NCI-H446 treated with DMSO at 0.1 percent for 48 hours (cell line): ENCODE results near the gene IL16.
A peak's percentile ranks its signal among the peaks of the same experiment; 100 is the strongest.
"Not testable (repeated sequence)": the region's sequence is repeated elsewhere in the genome, so short reads cannot be mapped to it uniquely, and the experiment has no call there.

Experiments used
- DNase-seq: peaks from one replicate; lab custom pipeline; 2025; lab: John Stamatoyannopoulos, UW

Gene IL16

DNA sequence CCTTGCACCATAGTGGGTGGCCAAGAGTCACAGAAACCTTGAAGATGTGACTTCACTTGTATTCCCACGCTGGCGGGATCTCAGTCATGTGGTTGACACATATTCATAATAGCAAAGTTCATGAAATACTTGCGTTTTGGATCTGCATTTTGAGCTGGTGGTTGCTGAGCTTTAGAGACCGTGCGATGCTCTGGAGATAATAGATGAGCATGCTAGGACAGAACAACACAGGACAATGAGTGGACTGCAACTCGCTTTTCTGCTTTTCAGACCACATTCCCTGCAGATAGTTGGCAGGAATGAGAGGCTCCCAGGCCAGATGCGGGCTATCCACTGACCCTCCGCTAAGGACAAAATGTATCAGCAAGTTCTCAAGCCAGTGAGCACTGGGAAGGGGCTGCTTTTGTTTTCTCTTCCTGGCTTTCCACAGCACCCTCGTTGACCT lies 141.1 kb downstream of the IL16 start:
- DNase-seq = no peak

DNA sequence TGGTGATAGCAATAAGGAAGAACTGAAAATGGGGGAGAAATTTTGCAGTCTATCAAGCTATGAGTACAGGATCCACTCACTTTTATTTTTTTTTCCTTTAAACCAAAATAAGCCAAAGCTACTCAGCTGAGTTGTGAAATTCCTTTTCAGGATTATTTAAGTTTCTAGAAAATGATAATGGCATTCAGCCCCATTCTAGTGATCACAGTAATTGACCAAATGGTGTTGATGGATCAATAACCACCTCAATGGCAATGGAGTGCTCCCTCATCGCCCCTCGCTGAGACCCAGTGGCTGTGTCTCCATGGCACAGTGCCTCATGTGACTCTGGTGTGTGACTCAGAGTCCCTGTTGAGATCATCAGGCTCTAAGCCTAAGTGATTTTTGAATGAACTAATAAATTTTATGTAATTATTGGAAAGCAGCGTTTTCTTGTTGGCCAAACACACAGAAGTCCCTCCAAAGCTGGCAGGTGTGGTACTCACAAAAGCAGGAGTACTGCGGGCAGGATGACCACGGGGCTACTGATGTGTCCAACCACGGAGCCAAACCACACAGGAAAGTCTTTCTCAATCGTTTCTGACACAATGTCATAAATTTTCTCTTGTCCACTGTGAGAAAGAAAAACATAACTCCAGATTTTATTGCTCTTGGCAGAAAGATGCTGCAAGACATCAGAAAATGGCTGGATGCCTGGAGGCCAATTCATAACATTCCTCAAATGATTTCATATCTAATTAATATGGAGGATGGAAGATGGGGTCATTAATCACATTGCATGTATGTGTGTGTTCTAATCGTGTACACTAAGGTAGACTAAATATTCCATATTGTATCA lies 141.7 kb downstream of the IL16 start:
- DNase-seq = peak; percentile 78

DNA sequence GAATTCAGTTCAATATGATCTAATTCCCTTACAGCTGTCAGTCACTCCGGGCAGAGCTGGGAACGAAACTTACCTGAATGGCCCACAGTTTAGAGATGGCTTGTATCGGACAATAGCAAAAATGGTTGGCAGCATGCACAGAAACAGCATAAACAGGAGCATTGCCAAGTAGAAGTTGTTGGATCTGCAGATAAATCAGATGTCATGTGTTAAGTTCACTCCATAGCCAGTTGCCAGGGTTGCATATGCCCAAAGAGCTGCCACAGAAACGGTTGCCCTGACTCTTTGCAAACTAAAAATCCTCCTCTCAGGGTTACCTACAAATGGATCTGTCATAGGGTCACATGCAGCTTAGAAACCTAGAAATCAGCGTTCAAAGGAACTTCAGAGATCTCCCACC lies 142.6 kb downstream of the IL16 start:
- peak; percentile 45 for DNase-seq

DNA sequence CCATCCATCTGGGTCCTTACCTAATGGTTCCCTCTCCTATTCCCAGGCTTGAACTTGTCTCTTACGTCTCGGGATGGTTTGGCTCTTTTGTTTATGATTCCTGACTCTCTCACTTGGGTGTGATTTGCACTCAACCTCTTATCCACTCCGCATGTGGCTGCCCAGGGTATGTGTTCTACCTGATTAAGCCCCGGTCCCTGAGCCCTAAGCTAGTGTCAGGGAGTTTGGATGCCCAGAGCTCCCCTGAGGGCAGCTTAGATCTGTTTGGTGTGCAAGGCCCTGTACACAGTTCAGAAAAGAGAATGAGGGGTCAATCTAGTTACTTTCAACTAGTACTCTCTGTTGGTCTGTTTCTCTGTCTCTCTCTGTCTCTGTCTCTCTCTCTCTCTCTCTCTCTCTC lies 143.2 kb downstream of the IL16 start:
- DNase-seq = no peak

DNA sequence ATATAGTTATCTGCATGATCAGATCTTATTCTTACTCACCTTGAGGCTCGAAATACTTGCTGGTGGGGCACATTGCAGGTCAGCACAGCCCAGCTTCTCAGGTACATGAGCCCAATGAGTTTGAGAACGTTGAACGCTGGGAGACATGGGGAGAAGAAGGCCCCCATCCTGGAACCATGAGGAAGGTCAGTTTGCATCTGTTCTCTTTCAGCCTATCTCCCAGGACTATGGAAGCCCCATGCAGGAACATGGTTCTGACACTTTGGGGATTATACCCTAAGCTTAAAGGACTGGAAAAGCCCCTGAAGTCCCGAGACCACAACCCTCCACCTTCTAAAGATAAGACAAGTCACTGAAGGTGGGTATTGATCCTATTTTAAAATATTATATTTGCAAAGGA lies 144.7 kb downstream of the IL16 start:
- DNase-seq = no peak

DNA sequence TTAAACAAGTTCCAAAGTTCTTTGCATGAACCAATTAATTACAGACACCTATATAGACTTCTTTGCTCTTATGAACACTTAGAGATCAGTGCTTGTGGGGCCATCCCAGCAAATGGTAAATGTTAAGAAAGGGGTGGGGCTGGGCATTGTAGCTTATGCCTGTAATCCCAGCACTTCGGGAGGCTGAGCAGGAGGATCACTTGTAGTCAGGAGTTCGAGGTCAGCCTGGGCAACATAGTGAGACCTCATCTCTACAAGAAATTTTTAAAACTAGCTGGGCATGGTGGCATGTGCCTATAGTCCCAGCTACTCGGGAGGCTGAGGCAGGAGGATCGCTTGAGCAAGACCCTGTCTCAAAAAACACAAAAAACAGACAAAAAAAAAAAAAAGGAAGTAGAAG lies 146.7 kb downstream of the IL16 start:
- no peak for DNase-seq

DNA sequence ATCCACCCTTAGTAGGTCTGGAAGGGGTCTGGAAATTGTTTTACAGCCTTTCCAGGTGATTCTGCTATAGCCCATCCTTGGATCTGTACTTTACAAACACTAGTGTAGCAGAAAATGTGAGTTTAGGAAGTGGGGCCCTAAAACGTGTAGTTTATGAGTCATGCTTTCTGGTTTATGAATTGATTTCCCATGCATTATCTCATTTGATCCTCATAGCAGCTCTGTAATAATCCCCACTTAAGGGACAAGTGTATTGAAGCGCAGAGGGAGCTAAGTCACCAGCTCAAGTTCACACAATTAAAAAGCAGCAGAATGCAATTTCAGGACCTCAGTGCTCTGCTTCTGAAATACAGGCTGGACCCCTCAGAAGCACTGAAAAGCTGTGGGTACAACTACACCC lies 149.9 kb downstream of the IL16 start:
- no peak for DNase-seq

DNA sequence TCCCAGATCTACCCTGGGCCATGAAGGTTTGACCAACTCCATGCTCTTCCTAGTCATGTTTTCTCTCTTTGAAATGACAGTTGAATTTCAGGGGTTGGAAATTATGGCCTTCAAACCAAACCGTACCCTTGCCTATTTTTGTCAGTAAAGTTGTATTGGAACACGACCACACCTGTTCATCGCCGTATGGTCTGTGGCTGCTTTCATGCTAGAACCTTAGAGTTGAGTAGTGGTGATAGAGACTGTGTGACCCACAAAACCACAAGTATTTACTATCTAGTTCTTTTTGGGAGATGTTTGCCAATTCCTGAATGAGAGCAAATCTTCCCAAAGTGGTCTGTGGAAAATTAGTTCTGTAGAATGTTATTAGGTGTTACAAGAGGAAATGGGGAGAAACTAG lies 151.2 kb downstream of the IL16 start:
- no peak for DNase-seq

DNA sequence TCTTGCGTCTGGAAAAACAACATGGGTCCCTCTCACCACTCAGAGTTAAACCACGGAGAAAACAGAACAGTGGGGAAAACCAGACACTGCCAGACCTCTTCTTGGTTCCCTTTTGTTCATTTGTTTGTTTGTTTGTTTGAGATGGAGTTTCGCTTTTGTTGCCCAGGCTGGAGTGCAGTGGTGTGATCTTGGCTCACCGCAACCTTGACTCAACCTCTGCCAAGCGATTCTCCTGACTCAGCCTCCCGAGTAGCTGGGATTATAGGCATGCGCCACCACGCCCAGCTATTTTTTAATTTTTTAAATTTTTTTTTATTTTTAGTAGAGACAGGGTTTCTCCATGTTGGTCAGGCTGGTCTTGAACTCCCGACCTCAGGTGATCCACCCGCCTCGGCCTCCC lies 152.0 kb downstream of the IL16 start:
- not testable (repeated sequence) for DNase-seq

DNA sequence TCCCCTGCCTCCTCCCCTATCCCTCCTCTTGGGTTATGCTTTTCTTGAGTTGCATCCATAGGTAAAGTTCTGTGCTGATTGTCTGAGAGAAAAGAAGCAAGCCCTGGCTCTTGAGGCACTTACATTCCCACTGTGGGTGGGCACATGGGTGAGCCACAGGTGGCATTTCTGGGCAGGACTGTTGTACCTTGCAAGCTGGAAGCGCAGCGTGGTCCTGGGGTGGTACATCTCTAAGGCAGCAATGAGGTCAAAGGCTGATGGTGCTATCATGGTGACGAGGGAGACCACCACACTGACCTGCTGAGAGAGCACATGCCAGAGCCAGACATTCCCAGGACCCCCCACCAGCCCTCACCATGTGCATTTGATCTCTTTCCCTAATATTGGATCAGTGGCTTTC lies 152.6 kb downstream of the IL16 start:
- DNase-seq = no peak

DNA sequence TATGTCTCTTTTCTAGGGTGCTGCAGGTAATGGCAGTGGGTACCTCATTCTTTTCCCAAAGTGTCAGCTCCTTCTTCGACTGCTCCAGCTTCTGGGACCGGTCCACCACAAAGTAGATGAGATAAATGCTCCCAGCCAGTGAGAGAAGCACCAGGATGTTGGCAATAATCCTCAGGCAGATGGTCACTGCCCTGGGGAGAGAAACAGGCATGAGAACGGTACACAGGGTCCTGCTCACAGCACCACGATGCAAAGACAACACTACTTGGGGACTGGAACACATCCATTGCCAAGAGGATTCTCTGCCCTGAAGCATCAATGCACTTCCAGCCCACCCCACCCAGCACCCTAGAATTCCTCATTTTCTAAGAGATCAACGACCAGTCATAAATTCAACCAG lies 155.0 kb downstream of the IL16 start:
- DNase-seq = peak; percentile 13

DNA sequence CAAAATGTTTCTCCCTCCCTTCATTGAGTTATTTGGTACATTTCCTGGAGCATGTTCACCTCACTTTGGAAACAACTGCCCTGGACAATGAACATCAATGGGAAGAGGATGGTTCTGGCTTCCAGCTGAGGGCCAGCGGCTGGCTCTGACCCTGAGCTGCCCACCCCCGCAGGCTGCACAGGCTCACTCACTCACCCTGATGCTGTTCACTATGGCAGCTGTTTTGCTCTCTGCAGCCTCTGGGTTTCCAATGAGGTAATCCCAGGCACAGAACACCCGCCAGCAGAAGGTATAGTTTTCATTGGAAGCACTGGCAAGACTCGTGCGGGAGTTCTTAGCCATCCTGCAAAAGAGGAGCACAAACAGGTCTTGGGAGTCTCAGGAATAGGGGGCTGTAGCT lies 159.6 kb downstream of the IL16 start:
- no peak for DNase-seq

DNA sequence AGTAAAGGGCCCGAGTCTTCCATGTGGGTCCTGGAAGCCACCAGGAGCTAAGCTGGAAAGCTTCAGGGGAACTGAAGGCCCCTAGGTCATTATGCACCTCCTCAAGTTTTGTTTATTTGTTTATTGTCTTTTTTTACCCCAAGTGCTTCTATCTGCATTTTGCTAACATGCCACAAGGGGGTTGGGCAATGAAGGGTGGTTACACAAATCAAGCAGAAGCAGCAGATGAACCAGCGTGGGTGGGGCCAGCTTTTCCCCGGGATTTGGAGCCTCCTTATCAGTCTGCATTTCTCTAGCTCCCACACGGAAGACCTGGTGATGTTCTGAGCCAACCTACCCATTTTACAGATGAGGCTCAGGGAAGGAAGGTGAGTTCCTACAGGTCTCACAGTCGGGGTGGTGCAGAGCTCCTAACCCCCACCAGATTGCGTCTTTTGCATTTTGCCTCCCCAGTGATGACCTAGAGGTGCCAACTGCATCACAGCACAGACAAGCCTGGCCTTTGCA lies 160.6 kb downstream of the IL16 start:
- DNase-seq = no peak

DNA sequence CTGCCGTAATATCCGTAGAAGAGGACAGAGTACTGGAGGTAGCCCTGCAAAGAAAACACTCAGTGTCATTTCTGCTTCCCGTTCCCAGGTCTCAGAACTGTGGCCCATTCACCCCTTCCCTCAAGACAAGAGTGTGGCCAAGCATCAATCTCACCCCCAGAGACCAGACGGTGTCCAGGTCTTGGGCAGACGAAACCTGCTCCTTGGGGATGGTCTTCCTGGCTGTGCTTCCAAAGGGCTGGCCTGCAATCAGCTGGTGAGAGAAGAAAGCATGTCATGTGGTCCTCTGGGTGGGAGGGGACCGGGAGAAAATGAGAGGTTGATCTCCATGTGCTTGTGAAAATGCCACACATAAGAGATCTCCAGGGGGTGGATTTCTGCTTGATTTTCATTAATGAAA lies 161.6 kb downstream of the IL16 start:
- DNase-seq = no peak

DNA sequence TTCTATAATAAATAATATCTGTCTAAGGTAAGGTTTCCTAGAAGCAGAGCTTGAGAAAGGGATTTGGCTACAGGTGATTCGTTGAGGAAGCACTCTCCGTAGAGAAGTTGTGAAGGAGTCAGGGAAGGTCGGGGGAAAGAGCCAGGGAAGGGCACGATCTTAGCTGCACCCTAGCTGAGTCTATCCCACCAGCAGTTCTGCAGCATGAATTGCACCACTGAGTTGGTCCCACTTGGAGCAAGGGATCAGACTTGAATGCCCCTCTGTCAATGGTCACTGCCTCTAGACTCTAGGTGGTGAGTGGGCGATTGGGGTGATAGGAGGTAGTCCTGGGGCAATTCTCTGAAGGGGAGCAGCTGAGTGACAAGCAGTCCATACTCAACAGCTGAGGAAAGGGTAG lies 163.8 kb downstream of the IL16 start:
- no peak for DNase-seq

DNA sequence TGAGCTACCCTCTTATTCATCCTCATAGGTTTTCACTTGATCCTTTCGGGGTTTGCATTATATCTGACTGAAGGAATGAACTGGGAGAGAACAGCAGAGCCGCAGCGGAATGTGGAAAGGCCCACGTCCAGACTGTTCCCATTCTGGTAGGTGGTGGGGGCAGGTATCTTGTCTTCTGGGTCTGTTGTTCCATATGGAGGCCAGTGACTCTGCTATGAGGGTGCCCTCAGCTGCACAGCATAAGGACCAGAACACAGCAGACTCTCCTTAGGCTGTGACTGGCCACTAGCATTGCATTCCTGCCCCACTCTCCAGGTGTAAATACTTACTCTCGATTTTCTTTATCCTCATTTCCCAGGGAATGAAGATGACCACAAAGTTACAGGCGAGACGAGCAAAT lies 165.2 kb downstream of the IL16 start:
- no peak for DNase-seq

DNA sequence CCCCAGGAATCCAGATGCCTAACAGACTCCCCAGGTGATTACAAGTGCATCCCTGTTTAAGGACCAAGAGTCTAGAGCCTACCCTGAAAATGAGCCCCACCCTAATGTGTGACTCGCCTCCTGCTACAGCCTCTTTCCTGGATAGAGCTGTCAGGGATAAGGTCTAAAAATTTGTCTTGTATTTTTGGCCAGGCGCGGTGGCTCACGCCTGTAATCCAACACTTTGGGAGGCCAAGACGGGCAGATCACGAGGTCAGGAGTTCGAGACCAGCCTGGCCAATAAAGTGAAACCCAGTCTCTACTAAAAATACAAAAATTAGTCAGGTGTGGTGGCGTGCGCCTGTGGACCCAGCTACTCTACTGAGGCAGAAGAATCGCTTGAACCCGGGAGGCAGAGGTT lies 166.1 kb downstream of the IL16 start:
- no peak for DNase-seq

DNA sequence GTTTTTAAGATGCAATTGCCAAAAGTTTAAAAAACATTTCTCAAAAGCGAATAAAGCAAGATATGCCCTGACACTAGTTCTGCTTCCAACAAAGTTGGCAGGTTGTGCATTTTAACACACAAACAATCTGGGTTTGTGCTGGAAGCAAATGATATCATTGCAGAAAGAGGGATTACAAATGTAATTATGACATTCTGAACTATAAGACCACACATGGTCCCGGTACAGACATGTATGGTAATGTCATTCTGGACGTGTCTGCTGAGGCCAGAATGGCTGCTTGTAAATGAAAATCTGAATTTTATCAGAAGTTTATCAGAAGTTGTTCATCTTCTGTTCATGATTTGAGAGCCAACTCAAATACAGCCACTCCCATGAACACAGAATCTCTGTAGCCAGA lies 166.6 kb downstream of the IL16 start:
- no peak for DNase-seq
